Esophagus muscularis mucosa (tissue), 4 donors: ENCODE results near the gene PDE12.

Experiments used
- EP300 ChIP-seq: sonication (generic); formaldehyde crosslinking; IDR thresholded peaks from one replicate; pipeline ENCODE4 v1.6.1; 2017; ENCODE audit warnings: antibody characterized with exemption
- POLR2A ChIP-seq: fragments of 450-650 bp; IDR thresholded peaks from one replicate; pipeline ENCODE4 v1.6.1; 2017; ENCODE audit warnings: antibody characterized with exemption, moderate library complexity, mild to moderate bottlenecking, low read depth
- POLR2AphosphoS5 ChIP-seq, 2 donors: sonication (generic); formaldehyde crosslinking; IDR thresholded peaks; one replicate each; pipeline ENCODE4 v1.6.1; 2017; ENCODE audit warnings: antibody characterized with exemption in 2 of 2
- TF ChIP-seq, protein P1 (sequence below), 3 experiments: fragments of 200-600 bp in 2 of 3; fragments of 450-650 bp in 1 of 3; sonication (generic) in 2 of 3; IDR thresholded peaks; one replicate each; pipeline ENCODE4 v1.5.1; 2017 to 2019; ENCODE audit warnings: antibody characterized with exemption in 3 of 3, mild to moderate bottlenecking in 2 of 3, moderate library complexity in 1 of 3

DNA sequence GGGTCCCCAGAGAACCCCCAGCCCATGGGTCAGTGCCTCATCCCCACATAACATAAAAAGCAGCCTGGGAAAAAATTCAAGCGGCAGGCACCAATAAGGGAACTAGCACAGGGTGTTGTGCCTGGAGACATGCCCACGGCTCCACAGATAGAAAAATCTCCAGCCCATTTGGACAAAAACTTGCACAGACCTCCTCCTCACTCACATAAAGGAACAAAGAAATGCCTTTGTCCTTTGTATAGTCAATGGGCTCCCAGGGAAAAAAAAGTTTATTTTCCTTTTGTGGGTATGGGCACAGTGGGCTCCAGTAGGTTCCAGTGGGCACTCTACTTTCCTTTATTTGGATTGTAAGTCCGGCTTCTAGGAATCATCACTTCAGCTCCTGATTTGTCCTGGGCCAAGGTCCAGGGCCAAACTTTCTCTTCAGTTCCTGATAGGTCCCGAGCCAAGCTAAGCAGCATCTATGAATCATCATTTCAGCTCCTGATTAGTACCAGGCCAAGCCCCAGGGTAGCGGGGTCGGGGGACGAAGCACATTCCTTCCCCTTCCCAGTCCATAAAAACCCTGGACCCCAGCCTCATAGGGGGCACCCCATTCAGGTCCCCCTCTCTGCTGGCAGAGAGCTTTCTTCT lies 10.3 kb upstream of the PDE12 start:
- TF ChIP-seq, protein P1, sequence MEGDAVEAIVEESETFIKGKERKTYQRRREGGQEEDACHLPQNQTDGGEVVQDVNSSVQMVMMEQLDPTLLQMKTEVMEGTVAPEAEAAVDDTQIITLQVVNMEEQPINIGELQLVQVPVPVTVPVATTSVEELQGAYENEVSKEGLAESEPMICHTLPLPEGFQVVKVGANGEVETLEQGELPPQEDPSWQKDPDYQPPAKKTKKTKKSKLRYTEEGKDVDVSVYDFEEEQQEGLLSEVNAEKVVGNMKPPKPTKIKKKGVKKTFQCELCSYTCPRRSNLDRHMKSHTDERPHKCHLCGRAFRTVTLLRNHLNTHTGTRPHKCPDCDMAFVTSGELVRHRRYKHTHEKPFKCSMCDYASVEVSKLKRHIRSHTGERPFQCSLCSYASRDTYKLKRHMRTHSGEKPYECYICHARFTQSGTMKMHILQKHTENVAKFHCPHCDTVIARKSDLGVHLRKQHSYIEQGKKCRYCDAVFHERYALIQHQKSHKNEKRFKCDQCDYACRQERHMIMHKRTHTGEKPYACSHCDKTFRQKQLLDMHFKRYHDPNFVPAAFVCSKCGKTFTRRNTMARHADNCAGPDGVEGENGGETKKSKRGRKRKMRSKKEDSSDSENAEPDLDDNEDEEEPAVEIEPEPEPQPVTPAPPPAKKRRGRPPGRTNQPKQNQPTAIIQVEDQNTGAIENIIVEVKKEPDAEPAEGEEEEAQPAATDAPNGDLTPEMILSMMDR (IDR thresholded peaks at IDR 0.05) = no peak
- TF ChIP-seq EP300 = no peak
- no peak for TF ChIP-seq POLR2A
- TF ChIP-seq POLR2AphosphoS5 (IDR thresholded peaks at IDR 0.05) = no peak
